NB4 (cell line): ENCODE results near the gene ATXN7L1.

ENCODE experiments used
- POLR2A ChIP-seq: IDR thresholded peaks from 2 replicates; pipeline ENCODE4 v1.6.1; 2011; ENCODE audit warnings: mild to moderate bottlenecking; ENCODE audit not compliant: insufficient read length; ENCODE audit errors: extremely low read depth
- TF ChIP-seq, protein P1 (sequence below): IDR thresholded peaks from one replicate; pipeline ENCODE4 v1.5.1; 2012; ENCODE audit warnings: low read depth, low read length

DNA sequence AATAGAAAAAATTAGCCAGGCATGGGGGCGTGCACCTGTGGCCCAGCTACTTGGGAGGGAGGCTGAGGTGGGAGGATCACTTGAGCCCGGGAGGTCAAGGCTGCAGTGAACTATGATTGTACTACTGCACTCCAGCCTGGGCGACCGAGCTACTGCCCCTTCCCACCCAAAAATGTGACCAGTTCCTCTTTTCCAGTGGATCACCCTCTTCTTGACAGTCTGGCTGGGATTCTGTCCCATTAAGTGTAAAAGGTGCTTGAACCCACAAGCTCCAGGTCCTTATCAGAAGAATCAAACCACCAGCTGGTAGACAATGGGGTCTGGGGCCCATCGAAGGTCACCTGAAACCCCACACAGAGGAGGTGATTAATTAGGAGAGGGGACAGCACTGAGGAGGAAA is 14.1 kb downstream of the ATXN7L1 start:
- TF ChIP-seq, protein P1, sequence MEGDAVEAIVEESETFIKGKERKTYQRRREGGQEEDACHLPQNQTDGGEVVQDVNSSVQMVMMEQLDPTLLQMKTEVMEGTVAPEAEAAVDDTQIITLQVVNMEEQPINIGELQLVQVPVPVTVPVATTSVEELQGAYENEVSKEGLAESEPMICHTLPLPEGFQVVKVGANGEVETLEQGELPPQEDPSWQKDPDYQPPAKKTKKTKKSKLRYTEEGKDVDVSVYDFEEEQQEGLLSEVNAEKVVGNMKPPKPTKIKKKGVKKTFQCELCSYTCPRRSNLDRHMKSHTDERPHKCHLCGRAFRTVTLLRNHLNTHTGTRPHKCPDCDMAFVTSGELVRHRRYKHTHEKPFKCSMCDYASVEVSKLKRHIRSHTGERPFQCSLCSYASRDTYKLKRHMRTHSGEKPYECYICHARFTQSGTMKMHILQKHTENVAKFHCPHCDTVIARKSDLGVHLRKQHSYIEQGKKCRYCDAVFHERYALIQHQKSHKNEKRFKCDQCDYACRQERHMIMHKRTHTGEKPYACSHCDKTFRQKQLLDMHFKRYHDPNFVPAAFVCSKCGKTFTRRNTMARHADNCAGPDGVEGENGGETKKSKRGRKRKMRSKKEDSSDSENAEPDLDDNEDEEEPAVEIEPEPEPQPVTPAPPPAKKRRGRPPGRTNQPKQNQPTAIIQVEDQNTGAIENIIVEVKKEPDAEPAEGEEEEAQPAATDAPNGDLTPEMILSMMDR: no peak
- TF ChIP-seq POLR2A: no peak
